Measurements from ENCODE around the gene TMEM51. TPM values are rescaled to one million over a fixed set of nuclear protein-coding genes. Genes with fewer than 3 reads are reported as not detected.

The TMEM51 gene
- total and polyA plus RNA-seq, 9 of the 15 experiments (the other 6 are each of a cell fraction or from before 2014, with no cell fraction given), result 0.06 to 1.4 (median 0.58) TPM

DNA sequence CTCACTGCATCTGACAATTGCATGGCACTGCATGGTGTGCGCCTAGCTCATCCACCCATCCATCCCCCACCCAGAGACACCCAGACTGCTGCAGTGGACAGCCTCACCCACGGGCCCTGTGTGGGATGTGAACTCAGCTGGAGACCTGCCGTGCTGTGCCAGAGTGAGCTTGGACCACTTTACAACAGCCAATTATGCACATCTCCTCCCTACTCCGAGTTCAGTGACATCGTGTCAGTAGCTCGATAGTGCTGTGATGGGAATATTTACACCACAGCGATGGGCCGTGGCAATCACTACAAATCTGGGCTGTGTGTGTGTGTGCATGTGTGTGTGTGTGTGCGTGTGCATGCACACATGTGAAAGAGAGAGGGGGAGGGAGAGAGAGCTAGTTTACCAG, 42.5 kb downstream of the TMEM51 start (continued):
- TF ChIP-seq STAT5A (IDR thresholded peaks at IDR 0.05; ENCODE audit: borderline replicate concordance, low read length) (no peak), DDX20 (tag; IDR thresholded peaks at IDR 0.05; ENCODE audit: low read depth) (no peak), RBM22 (IDR thresholded peaks at IDR 0.05; ENCODE audit: low read depth, low read length, poor library complexity, severe bottlenecking) (no peak), BHLHE40 (IDR thresholded peaks at IDR 0.05; ENCODE audit: low read length) (no peak), RBM15 (IDR thresholded peaks at IDR 0.05; ENCODE audit: insufficient read depth, low read length) (no peak), ZSCAN29 (IDR thresholded peaks at IDR 0.05) (no peak), SAP30 (IDR thresholded peaks at IDR 0.05; ENCODE audit: borderline replicate concordance, insufficient read depth, low read depth, low read length, poor library complexity, severe bottlenecking) (no peak), RBBP5 (IDR thresholded peaks at IDR 0.05; ENCODE audit: borderline replicate concordance, insufficient read depth, low read length, poor library complexity, severe bottlenecking) (no peak)
- TF ChIP-seq, protein P1, sequence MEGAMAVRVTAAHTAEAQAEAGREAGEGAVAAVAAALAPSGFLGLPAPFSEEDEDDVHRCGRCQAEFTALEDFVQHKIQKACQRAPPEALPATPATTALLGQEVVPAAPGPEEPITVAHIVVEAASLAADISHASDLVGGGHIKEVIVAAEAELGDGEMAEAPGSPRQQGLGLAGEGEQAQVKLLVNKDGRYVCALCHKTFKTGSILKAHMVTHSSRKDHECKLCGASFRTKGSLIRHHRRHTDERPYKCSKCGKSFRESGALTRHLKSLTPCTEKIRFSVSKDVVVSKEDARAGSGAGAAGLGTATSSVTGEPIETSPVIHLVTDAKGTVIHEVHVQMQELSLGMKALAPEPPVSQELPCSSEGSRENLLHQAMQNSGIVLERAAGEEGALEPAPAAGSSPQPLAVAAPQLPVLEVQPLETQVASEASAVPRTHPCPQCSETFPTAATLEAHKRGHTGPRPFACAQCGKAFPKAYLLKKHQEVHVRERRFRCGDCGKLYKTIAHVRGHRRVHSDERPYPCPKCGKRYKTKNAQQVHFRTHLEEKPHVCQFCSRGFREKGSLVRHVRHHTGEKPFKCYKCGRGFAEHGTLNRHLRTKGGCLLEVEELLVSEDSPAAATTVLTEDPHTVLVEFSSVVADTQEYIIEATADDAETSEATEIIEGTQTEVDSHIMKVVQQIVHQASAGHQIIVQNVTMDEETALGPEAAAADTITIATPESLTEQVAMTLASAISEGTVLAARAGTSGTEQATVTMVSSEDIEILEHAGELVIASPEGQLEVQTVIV (CRISPR knock-in tag; IDR thresholded peaks at IDR 0.05; ENCODE audit: borderline replicate concordance), result no peak
